Epithelial cell of proximal tubule (primary cell): ENCODE measurements around the gene SNAP47. TPM values are rescaled to one million over a fixed set of nuclear protein-coding genes. Genes with fewer than 3 reads are reported as not detected.

Experiments
- DNase-seq: peaks from one replicate; pipeline ENCODE4 v3.0.0-alpha.2; 2011; ENCODE audit warnings: low read depth
- H3K4me3 ChIP-seq: 2 replicates; pipeline ENCODE4 v1.5.1; 2011; ENCODE audit warnings: low read depth, mild to moderate bottlenecking, low read length
- total RNA-seq: library from RNA; depleted of rRNA; stranded (reverse); fragments of >200 nt; gene quantifications from 2 replicates; pipeline ENCODE4 v1.2.3, GENCODE V29; 2015
- TF ChIP-seq, protein P1 (sequence below): conservative IDR thresholded peaks from 2 replicates; pipeline ENCODE4 v1.5.1; 2012; ENCODE audit warnings: low read depth, mild to moderate bottlenecking, low read length

SNAP47 gene
- total RNA-seq, 1 donor from 2014 or later, result 36.3 TPM

DNA sequence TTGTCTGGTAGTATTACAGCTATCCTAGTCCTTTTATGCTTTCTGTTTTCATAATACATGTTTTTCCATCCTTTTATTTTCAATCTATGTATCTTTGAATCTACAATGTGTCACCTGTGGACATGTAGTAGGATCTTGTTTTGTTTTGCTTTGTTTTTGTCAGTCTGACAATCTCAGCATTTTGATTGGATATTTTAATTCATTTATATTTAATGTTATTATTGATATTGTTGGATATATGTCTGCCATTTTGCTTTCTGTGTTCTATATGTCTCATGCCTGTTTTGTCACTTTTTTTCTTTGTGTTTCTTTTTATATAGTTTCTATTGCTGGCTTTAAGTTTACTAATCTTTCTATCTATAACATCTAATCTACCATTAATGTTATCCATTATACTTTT is 68.7 kb downstream of the SNAP47 start:
- TF ChIP-seq, protein P1, sequence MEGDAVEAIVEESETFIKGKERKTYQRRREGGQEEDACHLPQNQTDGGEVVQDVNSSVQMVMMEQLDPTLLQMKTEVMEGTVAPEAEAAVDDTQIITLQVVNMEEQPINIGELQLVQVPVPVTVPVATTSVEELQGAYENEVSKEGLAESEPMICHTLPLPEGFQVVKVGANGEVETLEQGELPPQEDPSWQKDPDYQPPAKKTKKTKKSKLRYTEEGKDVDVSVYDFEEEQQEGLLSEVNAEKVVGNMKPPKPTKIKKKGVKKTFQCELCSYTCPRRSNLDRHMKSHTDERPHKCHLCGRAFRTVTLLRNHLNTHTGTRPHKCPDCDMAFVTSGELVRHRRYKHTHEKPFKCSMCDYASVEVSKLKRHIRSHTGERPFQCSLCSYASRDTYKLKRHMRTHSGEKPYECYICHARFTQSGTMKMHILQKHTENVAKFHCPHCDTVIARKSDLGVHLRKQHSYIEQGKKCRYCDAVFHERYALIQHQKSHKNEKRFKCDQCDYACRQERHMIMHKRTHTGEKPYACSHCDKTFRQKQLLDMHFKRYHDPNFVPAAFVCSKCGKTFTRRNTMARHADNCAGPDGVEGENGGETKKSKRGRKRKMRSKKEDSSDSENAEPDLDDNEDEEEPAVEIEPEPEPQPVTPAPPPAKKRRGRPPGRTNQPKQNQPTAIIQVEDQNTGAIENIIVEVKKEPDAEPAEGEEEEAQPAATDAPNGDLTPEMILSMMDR, result no peak
- no peak for DNase-seq
- no peak overlapping the region for H3K4me3 ChIP-seq

DNA sequence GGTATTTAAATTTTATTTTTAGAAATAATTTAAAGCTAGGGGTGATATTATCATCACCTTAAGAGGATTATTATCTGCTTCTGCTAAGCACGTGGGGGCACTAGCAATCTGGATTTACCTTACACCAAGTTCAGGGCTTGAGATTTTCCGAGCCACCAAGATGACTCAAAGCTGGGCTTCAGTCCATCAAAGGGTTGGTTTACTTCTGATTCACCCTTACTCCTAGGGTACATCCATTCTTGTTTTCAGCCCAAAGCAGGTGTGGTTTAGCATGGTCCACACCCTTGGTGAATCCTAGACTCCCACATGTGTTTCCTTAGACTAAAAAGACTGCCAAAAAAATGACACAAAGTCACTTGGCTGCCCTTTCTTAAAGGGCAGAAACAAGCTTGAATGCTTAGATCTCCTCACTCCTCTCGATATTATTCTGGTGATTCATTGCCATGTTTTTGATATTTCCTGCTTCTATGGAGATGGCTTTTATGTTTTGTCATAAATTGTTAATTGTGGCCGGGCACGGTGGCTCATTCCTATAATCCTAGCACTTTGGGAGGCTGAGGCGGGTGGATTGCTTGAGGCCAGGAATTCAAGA is 70.5 kb downstream of the SNAP47 start:
- H3K4me3 ChIP-seq, result no peak overlapping the region
- DNase-seq, result peak; percentile 26
- TF ChIP-seq, protein P1, result no peak

DNA sequence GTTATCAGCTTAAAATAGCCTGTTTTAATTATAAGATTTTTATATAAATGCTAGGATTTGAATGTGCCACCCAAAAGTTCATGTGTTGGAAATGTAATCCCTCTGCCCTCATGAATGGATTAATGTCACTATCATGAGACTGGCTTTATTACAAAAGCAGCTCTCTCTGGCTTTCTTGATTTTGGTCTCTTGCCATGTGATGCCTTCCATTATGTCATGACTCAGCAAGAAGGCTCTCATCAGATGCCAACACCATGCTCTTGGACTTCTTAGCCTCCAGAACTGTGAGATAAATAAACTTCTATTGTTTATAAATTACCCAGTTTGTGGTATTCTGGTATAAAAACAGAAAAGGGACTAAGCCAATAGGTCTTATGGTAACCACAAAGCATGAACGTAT is 73.3 kb downstream of the SNAP47 start:
- DNase-seq, result no peak
- TF ChIP-seq, protein P1, result no peak
- H3K4me3 ChIP-seq, result no peak overlapping the region

DNA sequence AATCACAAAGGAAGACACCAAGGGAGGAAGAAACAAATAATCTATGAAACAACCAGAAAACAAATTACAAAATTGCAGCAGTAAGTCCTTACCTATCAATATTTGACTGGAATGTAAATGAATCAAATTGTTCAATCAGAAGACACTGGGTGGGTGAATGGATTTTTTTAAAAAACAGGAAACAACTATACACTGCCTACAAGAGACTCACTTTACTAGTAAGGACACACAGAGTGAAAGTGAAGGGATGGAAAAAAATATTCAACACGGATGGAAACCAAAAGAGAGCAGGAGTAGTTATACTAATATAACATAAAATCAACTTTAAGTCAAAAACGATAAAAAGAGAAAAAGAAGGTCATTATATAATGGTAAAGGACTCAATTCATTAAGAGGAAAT is 73.8 kb downstream of the SNAP47 start:
- TF ChIP-seq, protein P1, result no peak
- no peak overlapping the region for H3K4me3 ChIP-seq
- DNase-seq, result no peak

DNA sequence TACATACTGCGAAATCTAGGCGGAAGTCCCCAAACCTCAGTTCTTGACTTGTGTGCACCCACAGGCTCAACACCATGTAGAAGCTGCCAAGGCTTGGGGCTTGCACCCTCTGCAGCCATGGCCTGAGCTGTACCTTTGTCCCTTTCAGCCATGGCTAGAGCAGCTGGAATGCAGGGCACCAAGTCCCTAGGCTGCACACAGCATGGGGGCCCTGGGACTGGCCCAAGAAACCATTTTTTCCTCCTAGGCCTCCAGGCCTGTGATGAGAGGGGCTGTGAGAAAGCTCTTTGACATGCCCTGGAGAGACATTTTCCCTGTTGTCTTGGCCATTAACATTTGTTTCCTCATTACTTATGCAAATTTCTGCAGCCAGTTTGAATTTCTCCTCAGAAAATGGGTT is 78.7 kb downstream of the SNAP47 start:
- no peak for DNase-seq
- TF ChIP-seq, protein P1, result no peak

DNA sequence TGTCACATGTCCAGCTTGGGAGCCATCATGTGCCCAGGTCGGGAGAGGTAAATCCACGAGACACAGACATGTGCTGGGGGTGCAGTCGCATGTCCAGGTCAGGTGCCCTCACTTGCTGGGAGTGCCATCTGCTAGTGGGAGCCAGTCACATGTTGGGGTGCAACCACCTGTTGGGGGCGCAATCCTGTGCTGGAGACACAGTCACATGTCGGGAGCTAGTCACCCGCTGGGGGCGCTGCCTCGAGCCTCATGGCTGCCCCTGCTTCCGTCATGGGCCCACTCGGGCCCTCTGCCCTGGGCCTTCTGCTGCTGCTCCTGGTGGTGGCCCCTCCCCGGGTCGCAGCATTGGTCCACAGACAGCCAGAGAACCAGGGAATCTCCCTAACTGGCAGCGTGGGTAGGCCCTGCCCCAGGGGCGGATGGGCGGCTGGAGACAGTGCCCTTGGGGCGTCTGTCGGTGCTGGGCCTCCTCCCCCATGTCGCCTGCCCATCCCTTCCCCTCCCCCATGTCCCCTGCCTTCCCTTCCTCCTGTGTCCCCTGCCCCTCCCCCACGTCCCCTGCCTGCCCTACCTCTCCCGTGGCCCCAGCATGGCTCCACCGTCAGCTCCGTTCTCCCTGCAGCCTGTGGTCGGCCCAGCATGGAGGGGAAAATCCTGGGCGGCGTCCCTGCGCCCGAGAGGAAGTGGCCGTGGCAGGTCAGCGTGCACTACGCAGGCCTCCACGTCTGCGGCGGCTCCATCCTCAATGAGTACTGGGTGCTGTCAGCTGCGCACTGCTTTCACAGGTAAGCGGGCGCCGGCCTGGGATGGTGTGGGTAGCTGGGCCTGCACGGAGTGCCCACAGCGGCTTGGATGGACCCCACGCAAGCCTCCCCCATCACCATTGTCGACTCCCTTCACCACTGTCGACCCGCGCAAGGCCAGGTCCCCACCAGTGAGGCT is 80.5 kb downstream of the SNAP47 start, which contains the start of gene PRSS38:
Gene PRSS38, plus strand, starts transcription at position 208 of the 942 bp plus-strand sequence. Its CDS starts 42 bp downstream, at position 250.
- H3K4me3 ChIP-seq, result no peak within 1 kb of the TSS
- no peak for DNase-seq
- TF ChIP-seq, protein P1, result no peak

More for the DNA sequence above, 78.7 kb downstream of the SNAP47 start:
- H3K4me3 ChIP-seq, result no peak overlapping the region
